GM18519 (cell line): ENCODE measurements around the gene PUS7.
A peak's percentile ranks its signal among the peaks of the same experiment; 100 is the strongest.
"Not testable (repeated sequence)": the region's sequence is repeated elsewhere in the genome, so short reads cannot be mapped to it uniquely, and the experiment has no call there.

Source experiments
- ATAC-seq: cut with Tn5 transposase; IDR thresholded peaks from one replicate; pipeline ENCODE4 v1.9.1; 2021; ENCODE audit warnings: mild to moderate bottlenecking, moderate library complexity; ENCODE audit not compliant: unreplicated experiment, low FRiP score

PUS7 gene, protein sequence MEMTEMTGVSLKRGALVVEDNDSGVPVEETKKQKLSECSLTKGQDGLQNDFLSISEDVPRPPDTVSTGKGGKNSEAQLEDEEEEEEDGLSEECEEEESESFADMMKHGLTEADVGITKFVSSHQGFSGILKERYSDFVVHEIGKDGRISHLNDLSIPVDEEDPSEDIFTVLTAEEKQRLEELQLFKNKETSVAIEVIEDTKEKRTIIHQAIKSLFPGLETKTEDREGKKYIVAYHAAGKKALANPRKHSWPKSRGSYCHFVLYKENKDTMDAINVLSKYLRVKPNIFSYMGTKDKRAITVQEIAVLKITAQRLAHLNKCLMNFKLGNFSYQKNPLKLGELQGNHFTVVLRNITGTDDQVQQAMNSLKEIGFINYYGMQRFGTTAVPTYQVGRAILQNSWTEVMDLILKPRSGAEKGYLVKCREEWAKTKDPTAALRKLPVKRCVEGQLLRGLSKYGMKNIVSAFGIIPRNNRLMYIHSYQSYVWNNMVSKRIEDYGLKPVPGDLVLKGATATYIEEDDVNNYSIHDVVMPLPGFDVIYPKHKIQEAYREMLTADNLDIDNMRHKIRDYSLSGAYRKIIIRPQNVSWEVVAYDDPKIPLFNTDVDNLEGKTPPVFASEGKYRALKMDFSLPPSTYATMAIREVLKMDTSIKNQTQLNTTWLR

DNA sequence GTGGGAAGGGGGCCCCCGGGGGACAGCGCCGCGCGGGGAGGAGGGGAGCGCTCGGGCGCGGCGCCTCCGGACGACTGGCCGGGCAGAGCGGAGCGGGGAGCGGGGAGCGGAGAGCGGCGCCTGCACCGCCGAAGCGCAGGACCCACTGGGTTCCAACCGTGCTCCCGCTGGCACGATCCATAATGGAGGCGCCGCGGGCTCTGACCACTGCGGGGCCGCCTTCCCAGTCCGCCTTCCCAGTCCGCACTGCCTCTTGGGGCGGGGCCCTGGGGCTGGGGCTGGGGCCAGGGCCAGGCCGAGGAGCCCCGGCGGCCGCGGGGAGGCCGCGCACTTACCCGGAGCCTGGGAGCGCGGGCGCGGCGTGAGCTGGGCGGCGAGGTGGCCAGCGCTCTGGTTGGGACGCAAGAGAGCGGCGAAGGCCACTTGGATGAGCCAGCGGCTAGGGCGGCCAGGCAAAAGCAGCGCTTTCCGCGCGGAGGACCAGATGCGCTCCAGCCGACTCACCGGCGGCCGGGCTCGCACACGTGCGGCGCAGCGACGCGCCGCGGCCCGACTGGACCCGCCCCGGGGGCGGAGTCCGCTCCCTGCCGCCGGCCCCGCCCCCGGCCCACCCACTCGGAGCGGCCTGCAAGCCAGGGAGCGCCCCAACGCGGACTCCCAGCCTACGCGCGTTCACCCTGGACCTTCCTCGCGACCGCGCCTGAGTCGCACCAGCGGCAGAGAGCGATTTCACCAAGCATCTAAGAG, at the start of gene PUS7:
Gene PUS7, minus strand, starts transcription at position 555 of the 747 bp plus-strand sequence. CDS start 13,759 bp downstream, outside the sequence.
- peak; percentile 74 for ATAC-seq

DNA sequence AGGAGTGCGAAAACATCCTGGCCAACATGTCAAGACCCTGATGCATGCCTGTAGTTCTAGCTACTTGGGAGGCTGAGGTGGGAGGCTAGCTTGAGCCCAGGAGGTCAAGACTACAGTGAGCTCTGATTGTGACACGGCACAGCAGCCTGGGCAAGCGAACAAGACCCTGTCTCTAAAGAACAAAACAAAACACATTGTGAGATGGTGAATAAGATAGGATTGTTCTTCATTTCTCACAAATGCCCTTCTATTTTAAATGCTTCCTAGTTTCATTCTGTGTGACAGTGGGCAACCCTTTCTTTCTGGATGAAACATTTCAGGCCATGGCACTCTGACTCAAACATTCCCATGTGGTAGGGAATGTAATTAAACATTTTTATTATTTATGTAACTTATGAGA, 45.8 kb upstream of the PUS7 start:
- ATAC-seq, result no peak

DNA sequence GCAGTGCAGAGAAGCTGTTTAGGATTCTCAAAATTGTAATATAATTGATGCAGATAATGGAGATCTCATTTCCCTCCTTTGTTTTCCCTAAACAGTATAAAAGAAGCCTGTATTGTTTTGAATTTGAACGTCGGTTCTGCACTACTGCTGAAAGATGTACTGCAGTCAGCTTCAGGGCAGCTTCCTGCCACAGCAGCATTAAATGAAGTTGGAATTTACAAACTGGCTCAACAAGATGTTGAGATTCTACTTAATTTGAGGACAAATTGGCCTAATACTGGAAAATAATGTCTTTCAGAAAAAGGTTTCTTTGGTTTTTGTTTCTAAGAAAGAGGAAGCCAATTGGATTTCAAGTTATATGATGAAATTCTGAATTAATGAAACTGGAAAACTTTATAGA, 45.0 kb upstream of the PUS7 start:
- ATAC-seq, result no peak

DNA sequence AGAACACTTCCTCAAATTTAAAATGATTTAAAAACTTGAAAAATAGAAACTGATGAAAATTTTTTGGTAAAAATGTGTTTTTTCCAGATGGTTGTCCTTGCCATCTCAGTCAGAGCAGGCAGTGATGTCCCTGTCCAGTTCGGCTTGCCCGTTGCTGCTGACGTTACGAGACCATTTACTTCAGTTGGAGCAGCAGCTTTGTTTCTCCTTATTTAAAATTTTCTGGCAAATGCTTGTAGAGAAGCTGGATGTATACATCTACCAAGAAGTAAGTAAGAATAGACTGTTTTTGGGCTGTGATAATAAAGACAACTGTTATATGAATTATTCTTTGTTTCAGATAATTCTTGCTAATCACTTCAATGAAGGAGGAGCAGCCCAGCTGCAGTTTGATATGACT, 43.1 kb upstream of the PUS7 start:
- no peak for ATAC-seq

DNA sequence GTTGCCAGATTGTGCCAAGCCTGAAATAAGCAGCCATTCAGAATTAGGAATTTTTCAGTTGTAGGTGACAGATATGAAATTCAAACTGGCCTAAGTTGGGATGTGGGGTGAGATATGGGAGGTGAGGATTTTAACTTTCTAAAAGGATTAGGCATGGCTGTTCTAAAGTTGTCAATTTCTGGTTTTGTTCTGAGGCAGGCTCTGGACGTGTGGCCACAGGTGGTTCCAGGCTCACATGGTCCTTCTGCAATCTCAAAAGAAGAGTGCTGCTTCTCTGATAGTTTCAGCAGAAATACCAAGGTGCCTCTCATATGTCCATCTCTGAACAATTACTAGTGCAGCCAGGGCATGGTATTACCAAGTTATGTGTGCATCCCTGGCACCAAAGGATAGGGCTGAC, 37.9 kb upstream of the PUS7 start:
- ATAC-seq, result no peak

DNA sequence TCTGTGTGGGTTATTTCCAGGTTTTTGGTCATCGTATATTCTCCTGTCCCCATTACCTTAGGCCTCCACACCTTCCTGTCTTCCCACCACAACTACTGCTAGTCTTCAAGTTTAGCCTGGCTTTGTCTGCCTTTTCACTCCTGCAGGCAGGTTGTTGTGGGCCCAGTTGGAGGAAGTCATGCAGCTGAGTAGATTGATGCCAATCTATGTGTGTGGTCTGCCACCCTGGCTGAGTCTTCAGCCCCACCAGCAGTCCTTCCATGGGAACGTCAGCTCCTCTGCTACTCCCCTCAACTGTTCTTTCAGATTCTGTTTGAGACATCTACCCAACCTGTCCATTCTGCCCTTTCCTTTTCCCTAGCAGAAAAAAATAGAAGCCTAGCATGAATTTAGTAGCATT, 16.3 kb upstream of the PUS7 start:
- ATAC-seq, result no peak

DNA sequence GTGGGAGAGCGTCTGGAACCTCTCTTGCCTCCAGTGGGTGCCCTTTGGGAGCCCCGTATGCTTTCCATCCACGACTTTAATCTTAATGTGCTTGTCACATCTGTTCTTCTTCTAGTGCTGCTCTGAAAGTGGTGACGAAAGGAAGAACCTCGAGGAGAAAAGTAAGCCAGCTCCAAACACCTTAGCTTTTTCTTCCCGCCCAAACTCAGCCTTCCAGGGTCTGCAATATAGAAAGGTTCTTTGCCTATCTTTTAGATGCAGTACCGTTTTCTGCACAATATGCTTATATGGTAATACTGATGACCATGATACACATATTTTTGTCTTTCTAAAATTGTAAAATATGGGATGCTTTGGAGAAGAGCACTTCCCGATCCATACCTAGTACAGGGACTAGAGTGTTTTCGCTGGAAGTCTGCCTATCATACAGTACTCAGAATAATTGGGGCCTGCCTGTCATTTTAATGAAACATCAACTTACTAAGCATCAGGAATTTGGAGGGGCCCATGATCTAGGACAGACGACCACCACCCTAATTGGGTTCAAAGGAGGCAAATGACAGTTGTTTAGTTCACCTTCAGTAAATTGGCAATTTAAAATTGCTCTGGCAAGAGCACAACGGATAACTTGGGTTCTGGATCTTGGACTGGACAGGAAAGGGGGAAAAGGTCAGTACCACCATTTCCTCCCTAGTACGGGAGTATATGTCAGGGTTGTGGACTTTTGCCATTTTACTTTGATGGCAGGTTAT, 10.8 kb upstream of the PUS7 start:
- no peak for ATAC-seq

DNA sequence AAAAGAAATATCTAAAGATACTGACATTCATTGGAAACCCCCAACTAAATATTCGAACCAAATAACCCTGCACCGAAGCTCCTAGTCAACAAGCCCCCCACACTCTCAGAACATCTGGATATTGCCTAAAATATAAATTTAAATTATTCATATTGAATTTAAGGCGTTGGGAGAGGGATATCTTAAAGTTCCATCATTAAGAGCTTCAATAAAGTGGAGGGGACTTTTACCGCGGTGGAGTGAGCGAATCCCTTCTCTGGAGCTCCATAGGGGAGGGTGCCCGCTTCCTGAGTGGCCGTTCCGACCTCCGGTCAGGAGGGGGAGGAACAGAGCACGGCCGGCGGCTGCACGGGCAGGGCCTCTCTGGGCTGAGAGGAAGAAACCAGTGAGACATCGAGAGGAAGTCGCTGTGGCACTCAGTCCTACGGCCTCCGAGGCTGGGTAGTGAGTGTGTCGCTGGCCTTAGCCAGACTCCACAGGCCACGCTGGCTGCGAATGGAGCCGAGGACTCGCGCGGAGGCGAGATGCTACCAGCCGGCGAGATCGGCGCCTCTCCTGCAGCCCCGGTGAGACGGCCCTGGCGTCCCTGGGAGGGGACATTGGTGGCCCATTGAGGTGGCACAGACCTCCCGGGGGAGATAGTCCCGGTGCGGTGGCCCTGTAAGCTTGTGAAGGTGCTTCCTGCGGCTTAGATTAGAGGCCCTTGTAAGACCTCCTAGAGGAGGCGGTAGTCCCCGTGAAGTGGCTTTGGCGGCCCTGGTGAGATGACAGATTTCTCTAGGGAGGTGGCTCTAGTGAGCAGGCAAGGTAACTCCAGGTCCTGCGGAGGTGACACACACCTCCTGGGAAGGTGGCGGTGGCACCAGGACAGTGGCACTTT, 10.0 kb upstream of the PUS7 start, which contains the start of gene RINT1:
Gene RINT1, plus strand, starts transcription at position 410 of the 880 bp plus-strand sequence. Its CDS starts 115 bp downstream, at position 525.
- peak; percentile 93 for ATAC-seq

DNA sequence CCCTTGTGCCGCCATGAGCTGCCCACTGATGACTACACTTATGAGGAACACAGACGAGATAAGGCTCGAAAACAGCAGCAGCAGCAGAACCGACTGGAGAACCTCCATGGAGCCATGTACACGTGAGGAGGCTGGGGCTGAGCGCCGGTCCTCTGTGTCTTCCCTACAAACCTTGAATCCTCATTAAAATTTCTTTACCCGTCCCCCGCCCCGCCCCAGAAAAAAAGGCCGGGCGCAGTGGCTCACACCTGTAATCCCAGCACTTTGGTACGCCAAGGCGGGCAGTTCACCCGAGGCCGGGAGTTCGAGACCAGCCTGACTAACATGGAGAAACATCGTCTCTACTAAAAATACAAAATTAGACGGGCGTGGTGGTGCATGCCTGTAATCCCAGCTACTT, 8.5 kb upstream of the PUS7 start:
- ATAC-seq, result no peak

DNA sequence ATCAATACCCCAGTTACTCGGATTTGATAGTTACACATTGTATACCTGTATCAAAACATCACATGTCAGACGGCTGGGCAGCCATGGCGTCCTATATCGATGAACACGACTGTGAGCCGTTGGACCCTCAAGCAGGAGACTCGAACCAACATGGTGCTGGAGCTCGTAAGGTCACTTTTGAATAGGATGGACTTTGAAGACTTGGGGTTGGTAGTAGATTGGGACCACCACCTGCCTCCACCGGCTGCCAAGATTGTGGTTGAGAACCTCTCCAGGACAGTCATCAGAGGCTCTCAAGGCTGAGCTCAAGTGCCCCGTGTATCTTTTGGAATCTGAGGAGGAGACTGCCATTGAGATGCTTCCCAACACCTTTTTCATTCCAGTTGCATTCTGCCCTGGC, 8.1 kb upstream of the PUS7 start:
- ATAC-seq, result no peak

DNA sequence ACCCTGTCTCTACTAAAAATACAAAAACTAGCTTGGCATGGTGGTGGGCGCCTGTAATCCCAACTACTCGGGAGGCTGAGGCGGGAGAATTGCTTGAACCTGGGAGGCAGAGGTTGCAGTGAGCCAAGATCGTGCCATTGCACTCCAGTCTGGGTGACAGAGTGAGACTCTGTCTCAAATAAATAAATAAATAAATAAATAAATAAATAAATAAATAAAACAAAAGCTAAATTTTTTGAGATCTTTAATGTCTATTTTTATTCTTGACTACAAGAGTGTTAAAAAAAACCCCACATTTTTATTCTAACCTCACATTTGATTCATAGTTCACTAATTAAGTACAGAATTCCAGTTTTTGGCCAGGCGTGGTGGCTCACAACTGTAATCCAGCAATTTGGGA, 5.7 kb upstream of the PUS7 start:
- not testable (repeated sequence) for ATAC-seq

DNA sequence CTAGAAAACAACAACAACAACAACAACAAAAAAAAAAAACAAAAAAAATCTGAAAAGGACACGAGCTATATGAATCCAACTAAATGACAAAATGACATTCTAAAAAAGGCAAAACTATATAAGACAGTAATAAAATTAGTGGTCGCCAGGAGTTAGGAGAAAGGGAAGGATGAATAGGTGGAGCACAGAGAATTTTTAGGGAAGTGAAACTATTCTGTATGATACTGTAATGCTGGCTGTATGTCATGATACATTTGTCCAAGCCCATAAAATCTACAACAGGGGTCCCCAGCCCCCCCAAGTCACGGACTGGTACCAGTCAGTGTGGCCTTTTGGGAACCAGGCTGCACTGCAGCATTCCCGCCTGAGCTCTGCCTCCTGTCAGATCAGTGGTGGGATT, 2.8 kb upstream of the PUS7 start:
- no peak for ATAC-seq

DNA sequence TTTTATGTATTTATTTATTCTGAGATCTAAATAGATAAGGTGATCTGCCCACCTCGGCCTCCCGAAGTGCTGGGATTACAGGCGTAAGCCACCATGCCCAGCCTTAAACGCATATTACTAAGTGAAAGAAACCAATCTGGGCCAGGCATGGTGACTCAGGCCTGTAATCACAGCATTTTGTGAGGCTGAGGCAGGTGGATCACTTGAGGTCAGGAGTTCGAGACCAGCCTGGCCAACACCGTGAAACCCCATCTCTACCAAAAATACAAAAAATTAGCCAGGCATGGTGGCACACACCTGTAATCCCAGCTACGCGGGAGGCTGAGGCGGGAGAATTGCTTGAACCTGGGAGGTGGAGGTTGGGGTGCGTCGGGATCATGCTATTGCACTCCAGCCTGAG, 2.4 kb upstream of the PUS7 start:
- not testable (repeated sequence) for ATAC-seq

DNA sequence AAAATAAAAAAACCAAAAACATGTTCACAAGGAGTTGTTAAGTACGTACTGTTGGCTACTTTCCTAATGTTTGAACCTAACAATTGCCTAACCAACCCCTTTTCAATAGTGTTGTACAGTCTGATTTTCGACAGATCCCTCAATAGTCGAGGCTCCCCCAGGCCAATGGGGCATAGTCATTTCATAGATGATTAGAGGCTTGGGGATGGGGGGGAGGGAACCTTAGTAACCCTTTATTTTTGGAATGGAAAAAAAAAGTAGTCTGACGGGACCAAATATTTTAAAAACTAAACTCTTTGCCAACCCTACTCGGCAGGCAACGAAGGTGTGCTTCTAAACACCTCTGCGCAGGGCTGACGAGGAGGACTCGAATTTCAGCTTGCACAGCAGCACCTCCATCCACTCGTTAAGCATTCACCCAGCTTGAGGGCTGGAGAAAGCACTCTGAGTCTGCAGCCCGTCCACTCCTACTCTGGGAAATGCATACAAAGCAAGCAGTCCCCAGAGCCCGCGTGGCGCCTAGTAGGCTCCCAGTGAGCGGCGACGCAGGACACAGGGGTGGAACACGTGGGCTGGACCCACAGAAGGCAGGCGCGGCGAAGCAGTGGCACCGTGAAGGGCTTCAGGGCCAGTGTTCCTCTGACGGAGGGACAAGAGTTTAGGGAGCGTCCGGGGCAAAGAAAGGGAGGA, 899 bp downstream of the PUS7 start:
- ATAC-seq, result peak; percentile 20

DNA sequence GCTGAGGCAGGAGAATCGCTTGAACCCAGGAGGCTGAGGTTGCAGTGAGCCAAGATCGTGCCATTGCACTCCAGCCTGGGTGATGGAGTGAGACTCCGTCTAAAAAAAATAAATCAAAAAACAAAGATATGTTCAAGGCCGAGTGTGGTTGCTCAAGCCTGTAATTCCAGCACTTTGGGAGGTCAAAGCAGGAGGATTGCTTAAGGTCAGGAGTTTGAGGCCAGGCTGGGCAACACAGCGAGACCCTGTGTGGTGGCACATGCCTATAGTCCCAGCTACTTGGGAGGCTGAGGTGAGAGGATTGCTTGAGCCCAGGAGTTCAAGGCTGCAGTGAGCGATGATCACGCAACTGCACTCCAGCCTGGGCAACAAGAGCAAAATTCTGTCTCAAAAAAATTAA, 1.5 kb downstream of the PUS7 start:
- not testable (repeated sequence) for ATAC-seq

DNA sequence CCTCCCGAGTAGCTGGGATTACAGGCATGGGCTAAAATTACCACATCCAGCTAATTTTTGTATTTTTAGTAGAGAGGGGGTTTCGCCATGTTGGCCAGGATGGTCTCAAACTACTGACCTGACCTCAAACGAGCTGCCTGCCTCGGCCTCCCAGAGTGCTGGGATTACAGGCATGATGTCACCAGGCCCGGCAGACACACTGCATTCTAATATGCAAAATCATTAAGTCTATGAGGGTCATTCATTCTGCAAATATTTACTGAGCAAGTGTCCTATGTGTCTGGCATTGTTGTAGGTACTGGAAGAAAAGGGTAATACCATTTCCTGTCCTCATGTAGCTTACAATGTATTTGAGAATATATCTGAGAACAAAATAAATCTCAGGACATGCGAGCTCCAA, 2.7 kb downstream of the PUS7 start:
- no peak for ATAC-seq

DNA sequence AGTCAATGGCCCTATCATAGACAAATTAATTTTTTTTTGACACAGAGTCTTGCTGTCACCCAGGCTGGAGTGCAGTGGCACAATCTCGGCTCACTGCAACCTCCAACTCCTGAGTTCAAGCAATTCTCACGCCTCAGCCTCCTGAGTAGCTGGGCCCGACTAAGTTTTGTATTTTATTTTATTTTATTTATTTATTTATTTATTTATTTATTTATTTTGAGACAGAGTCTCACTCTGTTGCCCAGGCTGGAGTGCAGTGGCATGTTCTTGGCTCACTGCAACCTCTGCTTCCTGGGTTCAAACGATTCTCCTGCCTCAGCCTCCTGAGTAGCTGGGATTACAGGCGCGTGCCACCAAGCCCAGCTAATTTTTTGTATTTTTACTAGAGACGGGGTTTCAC, 6.5 kb downstream of the PUS7 start:
- not testable (repeated sequence) for ATAC-seq

DNA sequence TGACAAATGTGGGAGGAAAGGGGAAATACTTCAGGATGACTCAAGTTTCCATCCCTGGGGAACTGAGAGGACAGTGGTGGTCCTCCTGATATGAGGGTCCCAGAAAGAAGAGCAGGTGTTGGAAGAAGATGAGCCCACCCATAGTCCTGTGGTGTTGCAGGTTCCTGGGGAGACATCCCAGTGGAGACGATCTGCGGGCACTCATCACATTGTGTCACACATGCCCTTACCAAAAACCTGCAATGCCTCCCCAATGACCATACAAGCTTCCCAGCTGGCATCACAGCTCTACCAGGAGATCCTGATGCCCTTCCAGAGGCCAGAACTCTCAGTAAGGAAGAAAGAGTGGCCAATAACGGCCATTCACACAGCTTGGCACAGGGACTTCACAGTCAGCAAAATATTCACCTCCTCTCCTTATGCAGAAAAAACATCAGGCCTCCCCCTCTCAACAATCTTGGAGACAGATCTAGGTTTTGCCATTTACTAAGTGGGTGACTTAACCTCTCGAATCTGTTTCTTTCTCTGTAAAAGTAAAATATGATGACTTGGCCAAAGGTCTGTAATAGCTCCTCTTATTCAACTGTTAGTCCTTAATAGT, 9.0 kb downstream of the PUS7 start:
- ATAC-seq, result no peak

DNA sequence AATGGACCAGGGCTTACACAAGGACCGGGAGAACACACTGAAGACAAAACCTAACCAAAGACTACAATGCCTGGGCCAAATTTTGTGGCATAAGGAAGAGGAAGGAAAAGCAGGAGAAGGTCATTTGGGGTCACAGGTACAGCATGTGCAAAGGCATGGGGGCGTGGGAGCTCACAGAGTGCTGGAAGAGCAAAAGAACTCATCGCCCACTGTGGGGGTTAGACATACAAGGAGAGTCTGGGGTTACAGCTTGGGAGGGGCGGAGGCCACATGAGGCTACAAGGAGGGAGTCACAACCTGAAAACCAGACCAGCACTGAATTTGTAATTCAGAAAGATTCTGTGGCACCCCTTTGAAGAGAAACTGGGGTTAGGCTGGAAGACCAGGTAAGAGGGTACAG, 9.7 kb downstream of the PUS7 start:
- ATAC-seq, result no peak
